ENCODE data around the gene PPP1R1B. TPM values are rescaled to one million over a fixed set of nuclear protein-coding genes. Genes with fewer than 3 reads are reported as not detected.
A peak's percentile ranks its signal among the peaks of the same experiment; 100 is the strongest.

Gene PPP1R1B
- total RNA-seq, 1 donor, result not detected

DNA sequence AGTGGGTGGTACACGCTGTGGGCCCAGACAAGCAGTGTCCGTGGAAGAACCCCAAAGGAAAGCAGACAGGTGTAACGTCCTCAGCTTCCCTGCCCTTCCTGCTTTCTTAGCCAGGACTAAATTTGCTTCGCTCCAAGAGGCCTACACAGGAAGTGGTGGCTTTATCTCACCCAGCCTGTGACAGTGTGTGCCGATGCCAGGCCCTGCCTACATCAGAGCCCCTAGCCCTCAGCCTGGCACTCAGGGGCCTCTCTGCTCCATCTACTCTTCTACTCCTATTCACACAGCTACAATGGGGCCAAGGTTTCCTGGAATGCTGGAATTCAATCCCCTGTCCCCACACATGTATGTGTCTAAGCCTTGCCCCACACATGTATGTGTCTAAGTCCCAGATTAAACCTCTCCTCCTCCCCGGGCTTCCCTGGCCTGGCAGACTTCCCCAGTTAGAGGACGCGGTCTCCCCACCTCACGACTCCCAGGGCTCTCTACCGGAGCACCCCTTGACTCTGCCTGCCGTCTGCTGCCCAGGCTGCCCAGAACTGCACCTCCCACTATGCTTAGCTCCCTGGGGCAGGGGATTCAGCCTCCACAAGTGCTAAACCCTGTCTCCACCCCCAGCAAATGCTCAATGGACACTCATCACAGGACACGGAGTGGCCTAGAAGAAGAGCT lies 52.9 kb downstream of the PPP1R1B start:
- Histone ChIP-seq H3K79me2 (ENCODE audit: insufficient read depth, low read length) (no peaks in the 10 kb centered on the region), H3K36me3 (ENCODE audit: insufficient read depth, low read length) (no peaks in the 10 kb centered on the region), H4K20me1 (ENCODE audit: insufficient read depth, low read length) (peaks cover 8% of the 10 kb centered on the region), H3K9me3 (ENCODE audit: low read depth, low read length) (no peaks in the 10 kb centered on the region), H3K4me2 (ENCODE audit: insufficient read depth, low read length) (no peak overlapping the region), H2AFZ (ENCODE audit: low read length) (no peak overlapping the region), H3K4me1 (ENCODE audit: insufficient read depth, low read length) (no peaks in the 10 kb centered on the region), H3K4me3 (ENCODE audit: insufficient read depth, low read length) (no peak overlapping the region), H3K27ac (ENCODE audit: low read depth, low read length) (no peak overlapping the region), H3K27me3 (ENCODE audit: insufficient read depth, low read length) (no peaks in the 10 kb centered on the region)
- TF ChIP-seq, protein P1, sequence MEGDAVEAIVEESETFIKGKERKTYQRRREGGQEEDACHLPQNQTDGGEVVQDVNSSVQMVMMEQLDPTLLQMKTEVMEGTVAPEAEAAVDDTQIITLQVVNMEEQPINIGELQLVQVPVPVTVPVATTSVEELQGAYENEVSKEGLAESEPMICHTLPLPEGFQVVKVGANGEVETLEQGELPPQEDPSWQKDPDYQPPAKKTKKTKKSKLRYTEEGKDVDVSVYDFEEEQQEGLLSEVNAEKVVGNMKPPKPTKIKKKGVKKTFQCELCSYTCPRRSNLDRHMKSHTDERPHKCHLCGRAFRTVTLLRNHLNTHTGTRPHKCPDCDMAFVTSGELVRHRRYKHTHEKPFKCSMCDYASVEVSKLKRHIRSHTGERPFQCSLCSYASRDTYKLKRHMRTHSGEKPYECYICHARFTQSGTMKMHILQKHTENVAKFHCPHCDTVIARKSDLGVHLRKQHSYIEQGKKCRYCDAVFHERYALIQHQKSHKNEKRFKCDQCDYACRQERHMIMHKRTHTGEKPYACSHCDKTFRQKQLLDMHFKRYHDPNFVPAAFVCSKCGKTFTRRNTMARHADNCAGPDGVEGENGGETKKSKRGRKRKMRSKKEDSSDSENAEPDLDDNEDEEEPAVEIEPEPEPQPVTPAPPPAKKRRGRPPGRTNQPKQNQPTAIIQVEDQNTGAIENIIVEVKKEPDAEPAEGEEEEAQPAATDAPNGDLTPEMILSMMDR (IDR thresholded peaks at IDR 0.05; ENCODE audit: extremely low read depth, low read depth, low read length), result no peak
- DNase-seq (ENCODE audit: insufficient read length, low spot score, missing footprints), result peak; percentile 26

DNA sequence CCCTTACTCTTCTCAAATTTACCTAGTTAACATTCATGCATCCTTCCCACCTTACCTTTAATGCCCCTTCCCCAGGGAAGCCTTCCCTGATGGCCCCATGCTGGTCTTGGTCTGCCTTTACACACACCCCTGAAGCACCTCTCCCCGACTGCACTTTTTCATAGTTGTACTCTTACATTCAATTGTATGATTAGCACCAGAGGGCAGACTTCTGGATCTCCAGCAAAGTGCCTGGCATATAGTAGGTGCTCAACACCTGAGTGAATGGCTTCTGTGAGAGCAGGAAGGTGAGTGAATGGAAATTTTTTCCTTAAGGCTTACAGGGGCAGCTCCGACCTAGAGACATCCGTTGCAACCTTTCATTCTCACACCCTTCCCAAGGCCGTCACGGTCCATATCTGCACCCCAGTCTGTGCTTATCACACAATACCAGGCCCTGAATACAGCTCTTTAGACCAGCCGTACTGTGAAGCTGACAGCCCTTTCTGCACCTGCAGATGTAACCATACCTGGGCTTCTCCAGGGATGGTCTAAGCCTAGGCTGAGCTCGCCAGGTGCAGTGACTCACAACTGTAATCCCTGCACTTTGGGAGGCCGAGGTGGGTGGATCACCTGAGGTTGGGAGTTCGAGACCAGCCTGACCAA lies 56.7 kb downstream of the PPP1R1B start:
- Histone ChIP-seq H3K79me2 (ENCODE audit: insufficient read depth, low read length) (no peaks in the 10 kb centered on the region), H2AFZ (ENCODE audit: low read length) (no peak overlapping the region), H3K27ac (ENCODE audit: low read depth, low read length) (no peak overlapping the region), H3K4me2 (ENCODE audit: insufficient read depth, low read length) (no peak overlapping the region), H3K4me3 (ENCODE audit: insufficient read depth, low read length) (no peak overlapping the region), H3K36me3 (ENCODE audit: insufficient read depth, low read length) (no peaks in the 10 kb centered on the region), H3K4me1 (ENCODE audit: insufficient read depth, low read length) (peaks cover 9% of the 10 kb centered on the region), H3K9me3 (ENCODE audit: low read depth, low read length) (no peaks in the 10 kb centered on the region), H3K27me3 (ENCODE audit: insufficient read depth, low read length) (no peaks in the 10 kb centered on the region), H4K20me1 (ENCODE audit: insufficient read depth, low read length) (no peaks in the 10 kb centered on the region)
- no peak for DNase-seq (ENCODE audit: insufficient read length, low spot score, missing footprints)
- TF ChIP-seq, protein P1 (IDR thresholded peaks at IDR 0.05; ENCODE audit: extremely low read depth, low read depth, low read length), result no peak

GRCh38 chr17:39684369-39685192 lies 57.8 kb downstream of the PPP1R1B start:
- Histone ChIP-seq H3K27ac (ENCODE audit: low read depth, low read length) (no peak overlapping the region), H3K4me1 (ENCODE audit: insufficient read depth, low read length) (peaks cover 15% of the 10 kb centered on the region), H3K27me3 (ENCODE audit: insufficient read depth, low read length) (no peaks in the 10 kb centered on the region), H4K20me1 (ENCODE audit: insufficient read depth, low read length) (no peaks in the 10 kb centered on the region), H3K9me3 (ENCODE audit: low read depth, low read length) (no peaks in the 10 kb centered on the region), H3K4me2 (ENCODE audit: insufficient read depth, low read length) (no peak overlapping the region), H3K4me3 (ENCODE audit: insufficient read depth, low read length) (no peak overlapping the region), H3K79me2 (ENCODE audit: insufficient read depth, low read length) (no peaks in the 10 kb centered on the region), H3K36me3 (ENCODE audit: insufficient read depth, low read length) (no peaks in the 10 kb centered on the region), H2AFZ (ENCODE audit: low read length) (no peak overlapping the region)
- peak; percentile 26 for DNase-seq (ENCODE audit: insufficient read length, low spot score, missing footprints)
- TF ChIP-seq, protein P1 (IDR thresholded peaks at IDR 0.05; ENCODE audit: extremely low read depth, low read depth, low read length), result no peak

Other genes starting within 250 kb of the PPP1R1B start
- 20.3 and 22.1 TPM in 2 replicates for gene FBXL20, start 225.3 kb upstream of the PPP1R1B start, total RNA-seq
- 24.6 and 25.0 TPM in 2 replicates for gene MED1, start 175.7 kb upstream of the PPP1R1B start, total RNA-seq
- 36.6 and 40.4 TPM in 2 replicates for gene CDK12, start 165.5 kb upstream of the PPP1R1B start, total RNA-seq
- gene NEUROD2, start 19.0 kb upstream of the PPP1R1B start, total RNA-seq, result not detected in 2 replicates
- 31.5 and 35.8 TPM in 2 replicates for gene STARD3, start 10.2 kb downstream of the PPP1R1B start, total RNA-seq
- gene TCAP, start 38.4 kb downstream of the PPP1R1B start, total RNA-seq, result 0.29 and 0.36 TPM in 2 replicates
- not detected in 2 replicates for gene PNMT, start 41.5 kb downstream of the PPP1R1B start, total RNA-seq
- gene PGAP3, start 61.1 kb downstream of the PPP1R1B start, total RNA-seq, result 10.3 and 10.9 TPM in 2 replicates
- 40.4 and 44.2 TPM in 2 replicates for gene ERBB2, start 73.1 kb downstream of the PPP1R1B start, total RNA-seq
- 14.8 and 16.5 TPM in 2 replicates for gene MIEN1, start 103.6 kb downstream of the PPP1R1B start, total RNA-seq
- gene GRB7, start 111.0 kb downstream of the PPP1R1B start, total RNA-seq, result under 0.01 and 0.29 TPM in 2 replicates
- gene IKZF3, start 237.4 kb downstream of the PPP1R1B start, total RNA-seq, result not detected in 2 replicates
- gene ZPBP2, start 241.2 kb downstream of the PPP1R1B start, total RNA-seq, result not detected in 2 replicates